A549 treated with AZD2906 at 1 μM for 4 hours (cell line): ENCODE data around the gene WDR13. TPM values are rescaled to one million over a fixed set of nuclear protein-coding genes. Genes with fewer than 3 reads are reported as not detected.

Source experiments
- total RNA-seq: library from RNA; stranded (reverse); fragments of 200-300 nt; extraction: Qiagen RNA extraction; gene quantifications from 5 replicates; pipeline ENCODE4 v1.2.3, GENCODE V29; 2022

Gene WDR13
- 65.1 to 92.6 TPM (median 88.6 TPM) in 5 replicates for total RNA-seq

GRCh38 chrX:48597353-48598264 lies at the start of gene WDR13:
Gene WDR13 (plus strand): TSS chrX:48597492. CDS start chrX:48597997, 505 bp downstream.

GRCh38 chrX:48574270-48575266 lies 22.7 kb upstream of the WDR13 start, which contains the start of gene RBM3:
Gene RBM3 (plus strand): TSS chrX:48574484. CDS start chrX:48575181, 697 bp downstream.

Other genes starting within 250 kb of the WDR13 start
- not detected in 5 replicates for gene SSX3, start 240.8 kb upstream of the WDR13 start, total RNA-seq
- not detected in 5 replicates for gene SSX4, start 214.0 kb upstream of the WDR13 start, total RNA-seq
- gene SSX4B, start 185.5 kb upstream of the WDR13 start, total RNA-seq: not detected in 5 replicates
- 0.09 to 0.20 TPM (median 0.16 TPM) in 5 replicates for gene SLC38A5, start 127.2 kb upstream of the WDR13 start, total RNA-seq
- gene FTSJ1, start 121.3 kb upstream of the WDR13 start, total RNA-seq: 68.4 to 73.6 TPM (median 70.8 TPM) in 5 replicates
- 15.2 to 16.7 TPM (median 16.0 TPM) in 5 replicates for gene PORCN, start 88.5 kb upstream of the WDR13 start, total RNA-seq
- gene EBP, start 75.7 kb upstream of the WDR13 start, total RNA-seq: 127 to 154 TPM (median 148 TPM) in 5 replicates
- gene TBC1D25, start 57.8 kb upstream of the WDR13 start, total RNA-seq: 11.2 to 14.4 TPM (median 13.6 TPM) in 5 replicates
- 337 to 558 TPM (median 385 TPM) in 5 replicates for gene RBM3, start 23.0 kb upstream of the WDR13 start, total RNA-seq
- 0.22 to 0.52 TPM (median 0.32 TPM) in 5 replicates for gene WAS, start 86.3 kb downstream of the WDR13 start, total RNA-seq
- gene SUV39H1, start 99.2 kb downstream of the WDR13 start, total RNA-seq: 21.8 to 24.6 TPM (median 23.0 TPM) in 5 replicates
- not detected in 5 replicates for gene GLOD5, start 164.3 kb downstream of the WDR13 start, total RNA-seq
- gene GATA1, start 189.1 kb downstream of the WDR13 start, total RNA-seq: not detected in 5 replicates
- gene HDAC6, start 204.6 kb downstream of the WDR13 start, total RNA-seq: 20.2 to 29.9 TPM (median 28.8 TPM) in 5 replicates
- gene ERAS, start 229.0 kb downstream of the WDR13 start, total RNA-seq: 0.12 to 0.16 TPM in 2 of 5 replicates, not detected in the others
- 18.0 to 55.7 TPM (median 48.7 TPM) in 5 replicates for gene PCSK1N, start 238.1 kb downstream of the WDR13 start, total RNA-seq